Esophagus muscularis mucosa (tissue), 4 donors: Measurements from ENCODE around the gene THTPA. TPM values are rescaled to one million over a fixed set of nuclear protein-coding genes. Genes with fewer than 3 reads are reported as not detected.
A peak's percentile ranks its signal among the peaks of the same experiment; 100 is the strongest.

Experiments used
- DNase-seq: peaks from one replicate; pipeline ENCODE4 v3.0.0-alpha.2; 2017; ENCODE audit errors: extremely low spot score
- H3K27ac ChIP-seq, 4 donors: fragments of 200-600 bp; sonication (generic); replicated peaks in 1 of 4; 1 replicate in 3 of 4; 2 replicates in 1 of 4; pipeline ENCODE4 v1.5.1; 2016 to 2019; ENCODE audit warnings: mild to moderate bottlenecking in 1 of 4
- H3K27me3 ChIP-seq, 4 donors: fragments of 200-600 bp; sonication (generic); one replicate each; pipeline versions ENCODE4 v1.5.1 to v1.6.0; 2016 to 2019
- H3K36me3 ChIP-seq, 4 donors: fragments of 200-600 bp; sonication (generic); one replicate each; pipeline ENCODE4 v1.5.1; 2016 to 2019
- H3K4me1 ChIP-seq, 4 donors: fragments of 200-600 bp; sonication (generic); one replicate each; pipeline ENCODE4 v1.5.1; 2016 to 2019
- H3K4me3 ChIP-seq, 4 donors: fragments of 200-600 bp; sonication (generic); 1 replicate in 2 of 4; 2 replicates in 2 of 4; pipeline ENCODE4 v1.5.1; 2016 to 2019; ENCODE audit warnings: mild to moderate bottlenecking in 4 of 4, moderate library complexity in 1 of 4
- H3K9me3 ChIP-seq, 4 donors: fragments of 200-600 bp; sonication (generic); 1 replicate in 3 of 4; 2 replicates in 1 of 4; pipeline ENCODE4 v1.5.1; 2016 to 2019
- EP300 ChIP-seq: sonication (generic); formaldehyde crosslinking; IDR thresholded peaks from one replicate; pipeline ENCODE4 v1.6.1; 2017; ENCODE audit warnings: antibody characterized with exemption
- POLR2A ChIP-seq: fragments of 450-650 bp; IDR thresholded peaks from one replicate; pipeline ENCODE4 v1.6.1; 2017; ENCODE audit warnings: antibody characterized with exemption, moderate library complexity, mild to moderate bottlenecking, low read depth
- POLR2AphosphoS5 ChIP-seq, 2 donors: sonication (generic); formaldehyde crosslinking; IDR thresholded peaks; one replicate each; pipeline ENCODE4 v1.6.1; 2017; ENCODE audit warnings: antibody characterized with exemption in 2 of 2
- WGBS: methylation state at CpG from one replicate; pipeline ENCODE4 v1.1.5; 2018; 5-methylcytosine and 5-hydroxymethylcytosine counted together
- intact Hi-C: fragments of 100-400 bp; cut with DNase I; formaldehyde crosslinking; loops from one replicate; pipeline ENCODE4 v1.15.1; 2023
- total RNA-seq, 4 donors: library from RNA; depleted of rRNA; stranded (reverse); fragments of >200 nt; gene quantifications; one replicate each; pipeline versions ENCODE4 v1.1.0 to v1.2.1, GENCODE V29; 2016
- TF ChIP-seq, protein P1 (sequence below), 3 experiments: fragments of 200-600 bp in 2 of 3; fragments of 450-650 bp in 1 of 3; sonication (generic) in 2 of 3; IDR thresholded peaks; one replicate each; pipeline ENCODE4 v1.5.1; 2017 to 2019; ENCODE audit warnings: antibody characterized with exemption in 3 of 3, mild to moderate bottlenecking in 2 of 3, moderate library complexity in 1 of 3

THTPA gene
- total RNA-seq, 4 donors from 2014 or later: 18.3 to 20.0 (median 19.7) TPM

DNA sequence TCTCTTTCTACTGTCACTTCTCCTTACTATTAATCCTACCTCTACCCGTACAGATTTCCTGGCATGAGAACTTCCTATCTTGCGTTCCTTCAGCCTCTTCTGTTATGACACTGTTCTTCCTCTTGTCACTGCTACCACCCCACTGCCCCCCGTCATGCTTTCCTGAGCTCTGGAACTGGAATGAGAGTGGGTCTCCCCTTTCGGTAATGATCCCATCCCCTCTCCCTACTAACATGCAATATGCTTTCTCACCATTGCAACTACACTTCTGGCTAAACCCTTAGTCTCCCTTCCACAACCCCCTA is 16.4 kb downstream of the THTPA start:
- 65% methylated on average over 4 of the region's 4 CpGs for WGBS
- intact Hi-C loops: no loop called here

DNA sequence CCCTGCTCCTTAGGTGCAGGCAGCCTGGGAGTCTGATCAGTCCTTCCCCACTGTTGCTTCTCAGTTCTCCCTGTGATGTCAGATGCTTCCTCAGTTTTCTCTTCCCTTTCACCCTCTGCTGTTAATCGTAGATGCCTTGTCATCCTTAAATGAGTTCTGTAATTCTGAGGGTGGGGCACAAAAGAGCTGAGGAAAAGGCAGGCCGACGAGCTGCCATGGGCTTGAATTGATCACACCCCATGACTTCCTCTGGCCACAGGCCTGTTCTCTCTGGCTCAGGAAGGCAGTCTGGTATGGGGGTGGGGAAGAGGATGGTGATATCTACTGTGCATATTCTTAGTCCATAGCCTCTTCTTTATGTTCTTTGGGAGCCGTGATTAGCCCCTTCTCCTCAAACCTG is 16.8 kb downstream of the THTPA start:
- TF ChIP-seq, protein P1, sequence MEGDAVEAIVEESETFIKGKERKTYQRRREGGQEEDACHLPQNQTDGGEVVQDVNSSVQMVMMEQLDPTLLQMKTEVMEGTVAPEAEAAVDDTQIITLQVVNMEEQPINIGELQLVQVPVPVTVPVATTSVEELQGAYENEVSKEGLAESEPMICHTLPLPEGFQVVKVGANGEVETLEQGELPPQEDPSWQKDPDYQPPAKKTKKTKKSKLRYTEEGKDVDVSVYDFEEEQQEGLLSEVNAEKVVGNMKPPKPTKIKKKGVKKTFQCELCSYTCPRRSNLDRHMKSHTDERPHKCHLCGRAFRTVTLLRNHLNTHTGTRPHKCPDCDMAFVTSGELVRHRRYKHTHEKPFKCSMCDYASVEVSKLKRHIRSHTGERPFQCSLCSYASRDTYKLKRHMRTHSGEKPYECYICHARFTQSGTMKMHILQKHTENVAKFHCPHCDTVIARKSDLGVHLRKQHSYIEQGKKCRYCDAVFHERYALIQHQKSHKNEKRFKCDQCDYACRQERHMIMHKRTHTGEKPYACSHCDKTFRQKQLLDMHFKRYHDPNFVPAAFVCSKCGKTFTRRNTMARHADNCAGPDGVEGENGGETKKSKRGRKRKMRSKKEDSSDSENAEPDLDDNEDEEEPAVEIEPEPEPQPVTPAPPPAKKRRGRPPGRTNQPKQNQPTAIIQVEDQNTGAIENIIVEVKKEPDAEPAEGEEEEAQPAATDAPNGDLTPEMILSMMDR (IDR thresholded peaks at IDR 0.05): no peak
- peak in 1 of 2 donors; percentile 9 for TF ChIP-seq POLR2AphosphoS5 (IDR thresholded peaks at IDR 0.05)
- H3K36me3 ChIP-seq: no peaks in the 10 kb centered on the region
- no peak for DNase-seq
- H3K9me3 ChIP-seq: no peaks in the 10 kb centered on the region
- no peak overlapping the region for H3K27ac ChIP-seq
- peaks cover 8 to 67% (median 28%) of the 10 kb centered on the region in 4 donors for H3K27me3 ChIP-seq
- 62% methylated on average over 4 of the region's 4 CpGs for WGBS
- H3K4me3 ChIP-seq: no peak overlapping the region
- H3K4me1 ChIP-seq: peaks cover 10 to 34% (median 27%) of the 10 kb centered on the region in 4 donors
- intact Hi-C loops: no loop called here

More for the DNA sequence above, 16.4 kb downstream of the THTPA start:
- Histone ChIP-seq H3K4me3 (no peak overlapping the region), H3K27ac (no peak overlapping the region), H3K4me1 (peaks cover 11 to 34% (median 27%) of the 10 kb centered on the region in 4 donors), H3K9me3 (no peaks in the 10 kb centered on the region), H3K27me3 (peaks cover 7 to 63% (median 24%) of the 10 kb centered on the region in 4 donors), H3K36me3 (no peaks in the 10 kb centered on the region)
- no peak for DNase-seq
- no peak for TF ChIP-seq POLR2A
- no peak for TF ChIP-seq POLR2AphosphoS5 (IDR thresholded peaks at IDR 0.05)
- TF ChIP-seq, protein P1 (IDR thresholded peaks at IDR 0.05): no peak
- no peak for TF ChIP-seq EP300

DNA sequence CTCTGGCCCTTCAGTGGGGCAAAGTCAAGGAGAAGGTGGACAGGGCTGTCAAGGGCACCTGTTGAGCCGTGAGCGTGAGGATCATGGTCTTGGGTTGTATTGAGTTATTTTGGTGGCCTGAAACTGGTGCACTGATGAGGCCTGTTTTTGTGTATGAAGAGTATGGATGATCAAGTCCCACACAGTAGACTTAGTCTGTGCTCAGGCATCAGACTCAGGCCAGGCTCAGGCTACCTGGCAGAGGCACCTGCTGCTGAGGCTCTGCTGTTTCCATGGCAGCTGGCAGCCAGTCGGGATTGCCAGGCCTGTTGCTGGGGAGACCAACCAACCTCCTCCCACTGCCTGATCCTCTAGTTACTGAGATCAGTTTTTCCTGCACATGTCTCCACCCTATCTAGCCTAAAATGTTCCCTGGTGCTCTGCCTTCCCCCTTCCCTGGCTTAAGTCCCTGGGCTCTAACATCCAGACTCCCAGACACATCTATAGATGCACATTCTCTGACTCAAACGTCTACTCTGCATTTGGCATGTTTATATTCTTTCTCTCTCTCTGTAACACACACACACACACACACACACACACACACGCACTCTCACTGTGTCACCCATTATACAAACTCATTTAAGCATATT is 17.4 kb downstream of the THTPA start:
- Histone ChIP-seq H3K4me1 (peaks cover 7 to 34% (median 28%) of the 10 kb centered on the region in 4 donors), H3K27me3 (peaks cover 8 to 74% (median 33%) of the 10 kb centered on the region in 4 donors), H3K4me3 (no peak overlapping the region), H3K36me3 (no peaks in the 10 kb centered on the region), H3K9me3 (no peaks in the 10 kb centered on the region), H3K27ac (no peak overlapping the region)
- WGBS: 75% methylated on average over 5 of the region's 5 CpGs
- TF ChIP-seq POLR2AphosphoS5 (IDR thresholded peaks at IDR 0.05) (no peak), EP300 (no peak), POLR2A (no peak)
- TF ChIP-seq, protein P1 (IDR thresholded peaks at IDR 0.05): no peak
- intact Hi-C loops: no loop called here
- no peak for DNase-seq

DNA sequence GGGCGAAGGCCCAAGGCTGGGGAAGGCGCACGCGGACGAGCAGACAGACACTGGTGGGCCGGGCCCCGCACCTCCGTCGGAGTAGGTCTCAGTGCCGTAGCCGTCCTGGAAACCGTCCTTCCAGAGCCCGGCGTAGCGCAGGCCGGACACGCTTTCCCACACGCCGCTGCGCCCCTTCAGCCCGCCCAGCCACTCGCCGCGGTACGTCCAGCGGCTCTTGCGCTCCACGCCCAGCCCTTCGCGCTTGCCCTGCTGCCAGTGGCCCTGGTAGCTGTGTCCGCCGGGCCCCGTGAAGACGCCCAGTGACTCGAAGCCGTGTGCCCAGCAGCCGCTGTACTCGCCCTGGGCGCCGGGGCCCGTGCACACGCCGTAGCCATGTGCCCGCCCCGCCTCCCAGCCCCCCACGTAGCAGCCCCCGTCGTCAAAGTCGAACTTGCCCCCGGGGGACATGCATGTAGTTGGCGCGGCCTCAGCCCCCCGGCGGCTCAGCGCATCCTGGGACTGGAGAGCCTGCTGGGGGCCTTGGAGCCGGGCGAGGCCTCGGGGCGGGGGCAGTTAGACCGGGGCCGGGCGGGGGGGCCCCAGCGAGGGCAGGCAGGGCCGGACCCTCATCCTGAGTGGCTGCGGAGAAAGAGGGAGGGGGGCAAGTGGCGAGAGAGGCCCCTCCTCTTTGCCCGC is 21.1 kb downstream of the THTPA start:
- WGBS: 10% methylated on average over 16 of the region's 67 CpGs
- H3K27ac ChIP-seq: no peak overlapping the region
- TF ChIP-seq POLR2AphosphoS5 (IDR thresholded peaks at IDR 0.05) (no peak), POLR2A (no peak), EP300 (no peak)
- TF ChIP-seq, protein P1 (IDR thresholded peaks at IDR 0.05): no peak
- H3K4me3 ChIP-seq: peak overlapping the region; percentile 35 to 50 (median 42)
- DNase-seq: no peak
- H3K9me3 ChIP-seq: no peaks in the 10 kb centered on the region
- intact Hi-C loops: no loop called here
- H3K36me3 ChIP-seq: no peaks in the 10 kb centered on the region
- H3K27me3 ChIP-seq: peaks cover 8 to 90% (median 36%) of the 10 kb centered on the region in 4 donors
- peaks cover 7 to 35% (median 34%) of the 10 kb centered on the region in 4 donors for H3K4me1 ChIP-seq
